MCF 10A (cell line): ENCODE results near the gene FAIM2. TPM values are rescaled to one million over a fixed set of nuclear protein-coding genes. Genes with fewer than 3 reads are reported as not detected.

Experiments
- BruUV-seq: library from RNA; stranded (reverse); fragments of 400-500 nt; replicated peaks from 2 replicates; lab custom pipeline; 2021; lab: Mats Ljungman, UMichigan
- CTCF ChIA-PET: fragments of 300-600 bp; sonication (Branson Sonifier 250); formaldehyde crosslinking; extraction: SDS; loops from one replicate; lab custom pipeline; 2021; ENCODE audit warnings: antibody characterized with exemption, inconsistent platforms; lab: Yijun Ruan, JAX
- POLR2A ChIA-PET: fragments of 300-600, 350-650 bp; sonication (Branson Sonifier 250); formaldehyde crosslinking; extraction: SDS; loops from one replicate; lab custom pipeline; 2020; ENCODE audit warnings: antibody characterized with exemption, inconsistent platforms; lab: Yijun Ruan, JAX
- DNase-seq: peaks from one replicate; pipeline ENCODE4 v3.0.0-alpha.2; 2018; ENCODE audit not compliant: unreplicated experiment
- H3K27ac Mint-ChIP-seq: one replicate; pipeline ENCODE4 v1.8.0; 2022; ENCODE audit warnings: mild to moderate bottlenecking, low read depth, mixed read lengths; ENCODE audit not compliant: unreplicated experiment
- H3K27me3 Mint-ChIP-seq: one replicate; pipeline ENCODE4 v1.8.0; 2022; ENCODE audit warnings: mixed read lengths; ENCODE audit not compliant: insufficient read depth, unreplicated experiment
- H3K36me3 Mint-ChIP-seq: one replicate; pipeline ENCODE4 v1.8.0; 2022; ENCODE audit warnings: mild to moderate bottlenecking, moderate library complexity, mixed read lengths; ENCODE audit not compliant: insufficient read depth, unreplicated experiment
- H3K4me1 Mint-ChIP-seq: one replicate; pipeline ENCODE4 v1.8.0; 2022; ENCODE audit warnings: mixed read lengths; ENCODE audit not compliant: insufficient read depth, unreplicated experiment
- H3K4me3 Mint-ChIP-seq: one replicate; pipeline ENCODE4 v1.8.0; 2022; ENCODE audit warnings: mild to moderate bottlenecking, moderate library complexity, mixed read lengths; ENCODE audit not compliant: unreplicated experiment
- H3K9me3 Mint-ChIP-seq: one replicate; pipeline ENCODE4 v1.8.0; 2022; ENCODE audit warnings: mixed read lengths; ENCODE audit not compliant: unreplicated experiment
- CTCF ChIP-seq: fragments of 200-600 bp; IDR thresholded peaks from one replicate; pipeline ENCODE4 v1.8.0; 2022; ENCODE audit warnings: antibody characterized with exemption, mild to moderate bottlenecking; ENCODE audit not compliant: unreplicated experiment
- intact Hi-C: fragments of 100-400 bp; cut with micrococcal nuclease; formaldehyde crosslinking; loops from 2 replicates; pipeline ENCODE4 v1.14.1; 2022
- total RNA-seq: library from RNA; stranded (reverse); gene quantifications from 2 replicates; pipeline ENCODE4 v1.2.3, GENCODE V29; 2022

FAIM2 gene
- total RNA-seq, 1 experiment from 2014 or later = not detected

- TF ChIP-seq CTCF = no peak
- BruUV-seq = no TSS peak
- H3K9me3 Mint-ChIP-seq = no peaks in the 10 kb centered on the region
- H3K27ac Mint-ChIP-seq = no peak overlapping the region
- POLR2A ChIA-PET = interaction anchor here (0.6 kb wide), 1 partner anchor 22 kb away, joined by 3 read pairs; no protein-coding TSS in a partner anchor
- peaks cover 6% of the 10 kb centered on the region for H3K4me1 Mint-ChIP-seq
- intact Hi-C loops = no loop called here
- H3K36me3 Mint-ChIP-seq = no peaks in the 10 kb centered on the region
- CTCF ChIA-PET = interaction anchor here (0.7 to 1.2 kb wide), 2 partner anchors 21 to 58 kb away, joined by 4 read pairs; no protein-coding TSS in a partner anchor
- H3K27me3 Mint-ChIP-seq = peaks cover 56% of the 10 kb centered on the region
- no peak for DNase-seq
- no peak overlapping the region for H3K4me3 Mint-ChIP-seq
These were observed 16.6 kb downstream of the FAIM2 start for GRCh38 chr12:49887091-49887490.

DNA sequence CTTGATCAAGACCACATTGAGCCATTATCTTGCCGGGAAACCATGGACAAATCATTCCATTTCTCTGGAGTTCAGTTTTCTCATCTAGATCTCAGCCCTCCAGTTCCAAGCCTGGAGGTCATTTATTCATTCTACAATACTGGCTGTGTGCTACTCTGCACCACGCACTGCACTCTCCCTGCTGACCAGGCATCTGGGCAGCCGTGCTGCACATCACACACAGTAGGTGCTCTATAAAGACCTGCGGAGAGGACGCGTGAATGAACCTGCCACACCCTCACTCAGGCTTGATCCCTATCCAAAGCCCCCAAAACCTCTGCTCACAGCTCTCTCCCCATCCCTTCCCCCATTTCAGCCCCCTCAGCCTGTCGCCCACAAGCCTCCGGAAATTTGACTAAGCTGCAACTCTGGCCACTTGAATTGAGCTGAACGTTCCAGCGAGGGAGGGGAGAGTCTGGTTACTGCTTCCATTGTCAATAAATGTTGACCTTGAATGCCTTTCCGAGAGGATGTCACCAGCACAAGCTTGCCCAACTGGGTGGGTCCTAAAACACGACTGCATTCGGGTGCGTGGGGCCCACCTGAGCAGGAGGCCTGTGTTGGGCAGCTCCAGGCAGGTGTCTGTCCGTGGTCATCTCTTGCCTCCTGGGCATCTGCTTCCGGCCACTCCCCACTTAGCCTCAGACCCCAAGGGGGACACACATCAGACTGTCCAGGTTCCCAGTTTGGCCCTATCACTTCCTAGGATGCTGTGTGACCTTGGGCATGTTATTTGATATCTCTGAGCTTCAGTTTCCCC, 17.8 kb downstream of the FAIM2 start:
- no peak for TF ChIP-seq CTCF
- ChIA-PET POLR2A (no interaction called here), CTCF (interaction anchor here (0.6 to 1.2 kb wide), 3 partner anchors 9 to 60 kb away, joined by 3 to 4 read pairs (median 3); no protein-coding TSS in a partner anchor)
- Mint-ChIP-seq H3K27me3 (peaks cover 49% of the 10 kb centered on the region), H3K4me3 (no peak overlapping the region), H3K4me1 (peaks cover 6% of the 10 kb centered on the region), H3K27ac (no peak overlapping the region), H3K36me3 (no peaks in the 10 kb centered on the region), H3K9me3 (no peaks in the 10 kb centered on the region)
- intact Hi-C loops = no loop called here
- no TSS peak for BruUV-seq
- DNase-seq = no peak

DNA sequence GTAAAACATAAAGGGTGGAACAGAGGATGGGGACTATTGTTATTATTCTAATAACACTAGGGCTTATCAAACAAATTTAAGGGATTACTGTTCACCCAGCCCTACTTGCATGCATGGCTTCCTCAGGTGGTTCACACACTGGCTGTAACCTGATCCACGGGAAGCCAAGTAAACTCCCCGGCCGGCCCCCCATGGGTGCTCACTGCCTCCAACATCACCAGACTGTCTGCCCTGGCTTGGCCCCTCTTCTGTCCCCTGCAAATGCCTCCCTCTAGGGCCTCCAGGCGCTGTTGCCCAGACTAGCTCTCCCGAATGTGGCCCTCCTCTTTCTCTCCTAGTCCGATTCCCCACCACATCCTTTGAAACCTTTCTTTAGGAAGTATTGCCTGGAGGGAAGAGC, 18.6 kb downstream of the FAIM2 start:
- CTCF ChIA-PET = no interaction called here
- no TSS peak for BruUV-seq
- Mint-ChIP-seq H3K36me3 (no peaks in the 10 kb centered on the region), H3K27me3 (peaks cover 49% of the 10 kb centered on the region), H3K4me3 (no peak overlapping the region), H3K9me3 (peaks cover 7% of the 10 kb centered on the region), H3K27ac (no peak overlapping the region), H3K4me1 (peaks cover 6% of the 10 kb centered on the region)
- POLR2A ChIA-PET = no interaction called here
- DNase-seq = no peak
- TF ChIP-seq CTCF = no peak
- intact Hi-C loops = no loop called here

DNA sequence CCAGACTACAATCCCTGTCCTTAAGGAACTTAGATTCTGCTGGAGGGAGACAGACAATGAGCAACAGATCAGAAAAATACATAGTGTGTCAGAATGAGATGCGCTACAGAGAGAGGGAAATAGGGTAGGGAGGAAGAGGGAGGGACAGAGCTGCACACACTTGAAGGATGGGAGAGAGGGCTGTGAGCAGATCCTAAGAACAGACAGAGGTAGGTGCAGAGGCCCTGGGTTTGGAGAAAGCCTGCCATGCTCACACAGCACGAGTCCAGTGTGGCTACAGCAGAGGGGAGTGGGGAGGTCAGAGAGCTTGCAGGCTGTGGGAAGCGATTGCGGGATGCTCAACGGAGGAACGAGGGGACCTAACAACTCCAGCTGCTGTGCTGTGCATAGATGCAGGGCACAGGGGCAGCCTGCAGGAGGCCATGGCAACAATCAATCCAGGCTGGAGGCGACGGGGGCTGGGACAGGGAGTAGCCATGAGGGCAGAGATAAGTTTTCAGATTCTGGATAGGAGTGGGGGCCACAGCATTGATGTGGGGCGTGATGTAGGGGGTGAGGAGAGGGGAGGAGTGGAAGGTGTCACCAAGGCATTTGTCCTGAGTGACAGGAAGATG, 20.7 kb downstream of the FAIM2 start:
- ChIA-PET CTCF (interaction anchor here (0.6 to 1.3 kb wide), 3 partner anchors 16 to 93 kb away, joined by 3 to 4 read pairs (median 3); no protein-coding TSS in a partner anchor), POLR2A (no interaction called here)
- BruUV-seq = no TSS peak
- H3K4me1 Mint-ChIP-seq = peaks cover 6% of the 10 kb centered on the region
- H3K36me3 Mint-ChIP-seq = no peaks in the 10 kb centered on the region
- no peak overlapping the region for H3K27ac Mint-ChIP-seq
- H3K4me3 Mint-ChIP-seq = no peak overlapping the region
- peaks cover 49% of the 10 kb centered on the region for H3K27me3 Mint-ChIP-seq
- peaks cover 27% of the 10 kb centered on the region for H3K9me3 Mint-ChIP-seq
- intact Hi-C loops = no loop called here
- TF ChIP-seq CTCF = no peak
- no peak for DNase-seq
